Trophoblast cell (in vitro differentiated cells and primary cell): ENCODE results near the gene PUM2.
"Not testable (repeated sequence)": the region's sequence is repeated elsewhere in the genome, so short reads cannot be mapped to it uniquely, and the experiment has no call there.

Experiments used
- DNase-seq, 2 donors: peaks; one replicate each; pipeline ENCODE4 v3.0.0-alpha.2; 2016
- H2AFZ ChIP-seq: 2 replicates; pipeline ENCODE4 v1.6.1; 2013; ENCODE audit warnings: low read length, moderate library complexity, mild to moderate bottlenecking; ENCODE audit not compliant: insufficient read depth, poor library complexity
- H2AK5ac ChIP-seq: 2 replicates; pipeline ENCODE4 v1.6.1; 2013; ENCODE audit warnings: mild to moderate bottlenecking, low read length
- H2BK120ac ChIP-seq: 2 replicates; pipeline ENCODE4 v1.6.1; 2013; ENCODE audit warnings: low read length, mild to moderate bottlenecking, moderate library complexity; ENCODE audit not compliant: insufficient read depth, poor library complexity
- H2BK12ac ChIP-seq: 2 replicates; pipeline ENCODE4 v1.6.1; 2013; ENCODE audit warnings: mild to moderate bottlenecking, low read length, moderate library complexity
- H2BK5ac ChIP-seq: 2 replicates; pipeline ENCODE4 v1.6.1; 2013; ENCODE audit warnings: low read length, low read depth, moderate library complexity, mild to moderate bottlenecking; ENCODE audit not compliant: poor library complexity
- H3K14ac ChIP-seq: 2 replicates; pipeline ENCODE4 v1.6.1; 2013; ENCODE audit warnings: mild to moderate bottlenecking, low read length
- H3K18ac ChIP-seq: 2 replicates; pipeline ENCODE4 v1.6.1; 2013; ENCODE audit warnings: mild to moderate bottlenecking, low read length
- H3K23ac ChIP-seq: 2 replicates; pipeline ENCODE4 v1.6.1; 2013; ENCODE audit warnings: low read length
- H3K27ac ChIP-seq: 2 replicates; pipeline ENCODE4 v1.5.1; 2013; ENCODE audit warnings: low read depth, mild to moderate bottlenecking, inconsistent platforms, low read length, moderate library complexity
- H3K27me3 ChIP-seq: 2 replicates; pipeline ENCODE4 v1.6.1; 2013; ENCODE audit warnings: inconsistent platforms, mild to moderate bottlenecking, low read length, moderate library complexity; ENCODE audit not compliant: insufficient read depth
- H3K36me3 ChIP-seq, 2 experiments: 1 replicate in 1 of 2; 2 replicates in 1 of 2; pipeline ENCODE4 v1.6.1; 2013; ENCODE audit warnings: low read length in 2 of 2, mild to moderate bottlenecking in 2 of 2, moderate library complexity in 1 of 2; ENCODE audit not compliant: insufficient read depth in 2 of 2, control insufficient read depth in 1 of 2
- H3K4ac ChIP-seq: 2 replicates; pipeline ENCODE4 v1.6.1; 2013; ENCODE audit warnings: low read depth, mild to moderate bottlenecking, low read length, moderate library complexity
- H3K4me1 ChIP-seq, 2 experiments: 1 replicate in 1 of 2; 2 replicates in 1 of 2; pipeline ENCODE4 v1.6.1; 2013; ENCODE audit warnings: low read length in 2 of 2, mild to moderate bottlenecking in 2 of 2, moderate library complexity in 1 of 2; ENCODE audit not compliant: insufficient read depth in 2 of 2, control insufficient read depth in 1 of 2
- H3K4me2 ChIP-seq: 2 replicates; pipeline ENCODE4 v1.6.1; 2013; ENCODE audit warnings: inconsistent platforms, mild to moderate bottlenecking, low read length, moderate library complexity
- H3K4me3 ChIP-seq: 2 replicates; pipeline ENCODE4 v1.5.1; 2013; ENCODE audit warnings: mild to moderate bottlenecking, low read depth, low read length, inconsistent platforms
- H3K79me1 ChIP-seq: one replicate; pipeline ENCODE4 v1.6.1; 2013; ENCODE audit warnings: low read length
- H3K79me2 ChIP-seq: 2 replicates; pipeline ENCODE4 v1.6.1; 2013; ENCODE audit warnings: low read length, mild to moderate bottlenecking; ENCODE audit not compliant: control insufficient read depth, insufficient read depth, poor library complexity
- H3K9ac ChIP-seq: 2 replicates; pipeline ENCODE4 v1.6.1; 2013; ENCODE audit warnings: mild to moderate bottlenecking, low read length
- H3K9me3 ChIP-seq: 2 replicates; pipeline ENCODE4 v1.6.1; 2013; ENCODE audit warnings: low read depth, mild to moderate bottlenecking, control low read depth, inconsistent platforms, low read length; ENCODE audit not compliant: insufficient read depth
- H4K12ac ChIP-seq: 2 replicates; pipeline ENCODE4 v1.6.1; 2013; ENCODE audit warnings: low read depth, mild to moderate bottlenecking, low read length, moderate library complexity
- H4K8ac ChIP-seq: 2 replicates; pipeline ENCODE4 v1.6.1; 2013; ENCODE audit warnings: low read depth, mild to moderate bottlenecking, low read length, moderate library complexity
- H4K91ac ChIP-seq: one replicate; pipeline ENCODE4 v1.6.1; 2013; ENCODE audit warnings: low read depth, mild to moderate bottlenecking, low read length, moderate library complexity
- WGBS: extraction: QIAGEN DNeasy Blood & Tissue Kit; methylation state at CpG from one replicate; pipeline ENCODE4 v1.1.7; 2013; ENCODE audit warnings: missing lambda C conversion rate; ENCODE audit not compliant: insufficient read length, insufficient coverage; ENCODE audit errors: extremely low coverage; 5-methylcytosine and 5-hydroxymethylcytosine counted together

PUM2 gene

DNA sequence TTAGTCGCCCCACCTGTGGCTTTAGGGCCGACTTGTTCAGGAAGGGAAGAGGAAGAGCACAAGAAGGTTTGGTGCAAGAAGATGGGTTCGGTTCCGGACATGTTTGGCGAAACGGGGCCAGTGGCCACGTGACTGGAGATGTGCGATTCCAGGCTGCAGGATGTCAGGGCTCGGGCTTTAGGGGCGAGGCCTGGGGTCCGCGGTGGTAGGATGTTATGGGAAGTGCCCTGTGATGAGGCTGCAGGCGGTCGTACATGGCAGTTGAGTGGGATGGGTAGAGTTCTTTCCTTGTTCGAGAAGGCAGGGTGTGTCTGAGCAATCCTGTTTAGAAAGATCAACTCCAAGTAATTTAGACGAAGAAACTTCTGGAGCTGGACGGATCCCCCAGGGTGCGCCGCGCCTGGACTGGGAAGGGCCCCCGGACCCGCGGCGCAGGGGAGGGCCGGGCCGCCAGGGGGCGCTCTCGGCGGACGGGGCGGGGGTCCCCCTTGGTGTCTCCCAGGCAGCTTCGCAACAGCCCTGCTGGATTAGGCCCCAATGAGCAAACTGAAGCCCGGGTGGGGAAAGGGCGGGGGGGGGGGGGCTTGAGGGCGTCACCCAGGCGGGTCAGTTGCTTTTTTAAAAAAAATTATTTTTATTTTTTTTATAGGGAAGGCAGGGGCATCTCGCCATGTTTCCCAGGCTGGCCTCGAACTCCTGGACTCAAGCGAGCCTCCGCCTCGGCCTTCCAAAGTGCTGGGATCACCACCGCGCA lies 108.5 kb downstream of the PUM2 start:
- Histone ChIP-seq H3K14ac (peak overlapping the region; percentile 19), H4K8ac (peak overlapping the region; percentile 23), H3K4me3 (no peak overlapping the region), H3K27me3 (no peaks in the 10 kb centered on the region), H3K18ac (peak overlapping the region; percentile 33), H2AFZ (no peak overlapping the region), H4K91ac (peak overlapping the region; percentile 28), H3K36me3 (peaks cover 5% of the 10 kb centered on the region in 2 experiments), H3K4ac (no peak overlapping the region), H3K4me1 (peaks cover 6% of the 10 kb centered on the region in 2 experiments), H2BK12ac (peak overlapping the region; percentile 54), H3K79me1 (peaks cover 3% of the 10 kb centered on the region), H3K27ac (peak overlapping the region; percentile 31), H3K23ac (no peak overlapping the region), H3K9me3 (no peaks in the 10 kb centered on the region), H3K4me2 (no peak overlapping the region), H2BK120ac (no peak overlapping the region), H4K12ac (no peak overlapping the region), H2BK5ac (no peak overlapping the region), H3K79me2 (no peaks in the 10 kb centered on the region), H2AK5ac (no peak overlapping the region), H3K9ac (no peak overlapping the region)
- no peak for DNase-seq
- WGBS = no CpG with 5 or more reads among the region's 43 CpGs

DNA sequence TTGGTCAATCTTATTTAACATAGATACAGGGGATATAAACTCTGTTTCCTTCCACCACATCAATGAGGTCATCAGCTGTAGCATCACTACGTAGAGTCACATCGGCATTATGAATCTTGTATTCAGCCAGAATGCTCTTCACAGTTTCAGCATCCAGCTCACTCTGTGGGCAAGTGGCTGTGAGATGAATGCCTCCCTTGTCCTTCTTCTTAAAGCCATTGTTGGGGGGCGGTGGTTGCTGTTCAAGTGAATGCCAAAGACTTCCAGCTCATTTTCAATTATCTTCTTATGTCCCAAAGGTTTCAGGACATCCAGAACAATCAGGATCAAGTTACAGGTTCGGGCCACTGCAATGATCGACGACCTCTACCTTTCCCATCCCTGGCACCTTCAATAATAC lies 110.4 kb downstream of the PUM2 start:
- H2BK120ac ChIP-seq, H3K4ac ChIP-seq, H3K14ac ChIP-seq, H2AFZ ChIP-seq, H3K27ac ChIP-seq, H2BK5ac ChIP-seq, DNase-seq, H2BK12ac ChIP-seq, H3K36me3 ChIP-seq, H3K4me1 ChIP-seq, H3K4me2 ChIP-seq, H3K79me1 ChIP-seq, H4K91ac ChIP-seq, H4K12ac ChIP-seq, H3K79me2 ChIP-seq, H3K27me3 ChIP-seq, H3K18ac ChIP-seq, H3K4me3 ChIP-seq, H3K9me3 ChIP-seq, H3K9ac ChIP-seq, H3K23ac ChIP-seq, H2AK5ac ChIP-seq, H4K8ac ChIP-seq: not testable (repeated sequence)
- WGBS = no CpG with 5 or more reads among the region's 6 CpGs

GRCh38 chr2:20236496-20236895 lies 114.1 kb downstream of the PUM2 start:
- Histone ChIP-seq H2BK120ac (no peak overlapping the region), H2BK5ac (no peak overlapping the region), H4K8ac (no peak overlapping the region), H2AFZ (no peak overlapping the region), H3K79me1 (peaks cover 6% of the 10 kb centered on the region), H3K14ac (no peak overlapping the region), H2AK5ac (no peak overlapping the region), H3K23ac (peak overlapping the region; percentile 31), H3K27ac (no peak overlapping the region), H3K4me2 (no peak overlapping the region), H3K9ac (no peak overlapping the region), H3K79me2 (peaks cover 2% of the 10 kb centered on the region), H3K9me3 (no peaks in the 10 kb centered on the region), H3K36me3 (no peaks in the 10 kb centered on the region), H4K91ac (no peak overlapping the region), H3K4me1 (peaks cover 7 to 12% of the 10 kb centered on the region in 2 experiments), H3K18ac (no peak overlapping the region), H3K4me3 (no peak overlapping the region), H3K27me3 (no peaks in the 10 kb centered on the region), H2BK12ac (no peak overlapping the region), H4K12ac (no peak overlapping the region), H3K4ac (no peak overlapping the region)
- WGBS = no CpG with 5 or more reads among the region's 5 CpGs
- no peak for DNase-seq

DNA sequence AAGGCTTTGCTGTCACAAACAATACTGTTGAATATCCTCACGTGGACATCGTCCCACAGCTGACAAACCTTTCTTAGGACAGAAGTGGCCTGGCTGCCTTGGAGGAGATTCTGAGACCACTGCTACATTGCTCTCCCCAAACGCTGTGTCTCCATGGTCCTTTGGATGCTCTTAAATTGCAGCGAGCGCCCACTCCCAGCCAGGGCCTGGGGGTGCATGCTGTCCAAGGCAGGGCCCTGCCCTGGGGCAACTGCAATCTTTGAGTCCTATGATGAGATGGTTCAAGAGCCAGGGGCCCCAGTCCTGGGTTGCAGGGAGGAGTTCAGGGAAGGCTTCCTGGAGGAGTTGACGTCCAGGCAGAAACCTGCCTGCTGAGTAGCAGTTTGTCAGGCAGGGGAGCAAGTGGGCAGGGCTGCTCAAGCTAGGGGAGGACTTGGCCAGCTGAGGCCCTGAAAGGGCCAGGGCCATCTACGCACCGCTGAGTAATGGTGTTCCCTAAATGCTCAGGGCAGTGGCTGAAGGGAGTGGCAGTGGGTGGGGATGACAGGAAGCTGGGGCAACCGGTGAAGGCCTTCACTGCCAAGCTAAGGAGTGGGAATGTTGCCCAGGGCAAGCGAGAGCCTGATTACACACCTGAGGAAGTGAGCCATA lies 114.9 kb downstream of the PUM2 start:
- no peak overlapping the region for H3K4me2 ChIP-seq
- no peak overlapping the region for H2BK5ac ChIP-seq
- H2BK120ac ChIP-seq = no peak overlapping the region
- no peak overlapping the region for H3K4ac ChIP-seq
- H3K79me1 ChIP-seq = peaks cover 12% of the 10 kb centered on the region
- H3K27me3 ChIP-seq = no peaks in the 10 kb centered on the region
- H4K91ac ChIP-seq = no peak overlapping the region
- H3K4me1 ChIP-seq = peaks cover 13 to 17% of the 10 kb centered on the region in 2 experiments
- no peak overlapping the region for H3K23ac ChIP-seq
- H3K79me2 ChIP-seq = peaks cover 2% of the 10 kb centered on the region
- no peaks in the 10 kb centered on the region for H3K36me3 ChIP-seq
- H4K8ac ChIP-seq = no peak overlapping the region
- no peak overlapping the region for H3K18ac ChIP-seq
- H4K12ac ChIP-seq = no peak overlapping the region
- H3K9me3 ChIP-seq = no peaks in the 10 kb centered on the region
- no peak overlapping the region for H3K14ac ChIP-seq
- no CpG with 5 or more reads among the region's 10 CpGs for WGBS
- H2BK12ac ChIP-seq = no peak overlapping the region
- no peak overlapping the region for H3K4me3 ChIP-seq
- no peak overlapping the region for H2AK5ac ChIP-seq
- peak; percentile 48 to 61 for DNase-seq
- no peak overlapping the region for H3K9ac ChIP-seq
- H2AFZ ChIP-seq = no peak overlapping the region
- no peak overlapping the region for H3K27ac ChIP-seq
